ENCODE data around the gene CNNM3.

DNA sequence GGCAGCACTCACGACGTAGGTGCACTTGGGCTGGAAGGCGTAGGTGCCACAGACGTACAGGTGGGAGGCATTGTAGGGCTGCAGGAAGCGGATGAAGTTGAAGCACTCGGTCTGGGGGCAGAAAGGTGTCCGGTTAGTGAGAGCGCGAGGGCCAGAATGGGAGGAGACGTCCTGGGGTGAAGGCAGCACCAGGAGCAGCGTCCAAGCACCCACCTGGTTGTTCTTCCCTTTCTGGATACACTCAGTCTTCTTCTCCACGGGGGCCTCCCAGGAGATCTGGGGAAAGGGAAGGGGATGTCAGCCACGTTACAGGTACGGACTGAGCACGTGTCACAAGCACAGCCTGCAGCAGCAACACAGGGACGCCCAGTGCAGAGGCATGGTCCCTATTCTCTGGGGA is 49.6 kb downstream of the CNNM3 start:
- TF ChIP-seq, protein P1, sequence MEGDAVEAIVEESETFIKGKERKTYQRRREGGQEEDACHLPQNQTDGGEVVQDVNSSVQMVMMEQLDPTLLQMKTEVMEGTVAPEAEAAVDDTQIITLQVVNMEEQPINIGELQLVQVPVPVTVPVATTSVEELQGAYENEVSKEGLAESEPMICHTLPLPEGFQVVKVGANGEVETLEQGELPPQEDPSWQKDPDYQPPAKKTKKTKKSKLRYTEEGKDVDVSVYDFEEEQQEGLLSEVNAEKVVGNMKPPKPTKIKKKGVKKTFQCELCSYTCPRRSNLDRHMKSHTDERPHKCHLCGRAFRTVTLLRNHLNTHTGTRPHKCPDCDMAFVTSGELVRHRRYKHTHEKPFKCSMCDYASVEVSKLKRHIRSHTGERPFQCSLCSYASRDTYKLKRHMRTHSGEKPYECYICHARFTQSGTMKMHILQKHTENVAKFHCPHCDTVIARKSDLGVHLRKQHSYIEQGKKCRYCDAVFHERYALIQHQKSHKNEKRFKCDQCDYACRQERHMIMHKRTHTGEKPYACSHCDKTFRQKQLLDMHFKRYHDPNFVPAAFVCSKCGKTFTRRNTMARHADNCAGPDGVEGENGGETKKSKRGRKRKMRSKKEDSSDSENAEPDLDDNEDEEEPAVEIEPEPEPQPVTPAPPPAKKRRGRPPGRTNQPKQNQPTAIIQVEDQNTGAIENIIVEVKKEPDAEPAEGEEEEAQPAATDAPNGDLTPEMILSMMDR (IDR thresholded peaks at IDR 0.05): no peak
- TF ChIP-seq POLR2A (IDR thresholded peaks at IDR 0.05): no peak
